ENCODE results near the gene ANKS6.

The ANKS6 gene

DNA sequence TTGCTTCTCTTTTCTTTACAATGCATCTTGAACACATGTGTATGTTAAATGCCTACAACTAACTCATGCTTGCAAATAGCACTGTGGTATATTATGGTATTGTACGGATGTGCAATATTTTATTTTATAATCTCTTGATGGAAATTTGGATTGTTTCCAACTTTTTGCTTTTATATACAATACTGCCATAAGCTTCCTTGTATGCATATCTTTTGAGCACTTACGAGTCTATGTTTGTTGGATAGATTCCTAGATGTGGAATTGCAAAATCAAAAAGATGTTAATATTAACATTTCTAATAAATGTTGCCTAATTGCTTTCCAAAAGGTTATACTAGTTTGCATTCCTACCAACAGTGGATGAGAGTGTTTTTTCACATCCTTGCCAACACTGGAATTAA, 7.7 kb upstream of the ANKS6 start:
- H3K27ac ChIP-seq (ENCODE audit: low read depth, low read length): no peak overlapping the region
- H3K27me3 ChIP-seq (ENCODE audit: control insufficient read depth, low read length): peaks cover 38% of the 10 kb centered on the region
- H3K4me3 ChIP-seq (ENCODE audit: low read length): no peak overlapping the region
- H3K36me3 ChIP-seq (ENCODE audit: control insufficient read depth, low read length): no peaks in the 10 kb centered on the region
- H3K9me2 ChIP-seq (replicated peaks; ENCODE audit: control insufficient read depth, low read length): no peaks in the 10 kb centered on the region
- H3K4me2 ChIP-seq (ENCODE audit: low read length): no peak overlapping the region
- no peaks in the 10 kb centered on the region; the same call in 1 of the 2 replicates for H3K9me3 ChIP-seq (ENCODE audit: control insufficient read depth, insufficient read depth, low read length)
- H3K4me1 ChIP-seq (ENCODE audit: control insufficient read depth, low read length): peaks cover 17% of the 10 kb centered on the region
- H4K20me1 ChIP-seq (ENCODE audit: control insufficient read depth, insufficient read depth, low read depth, low read length): no peaks in the 10 kb centered on the region
- TF ChIP-seq, protein P1, sequence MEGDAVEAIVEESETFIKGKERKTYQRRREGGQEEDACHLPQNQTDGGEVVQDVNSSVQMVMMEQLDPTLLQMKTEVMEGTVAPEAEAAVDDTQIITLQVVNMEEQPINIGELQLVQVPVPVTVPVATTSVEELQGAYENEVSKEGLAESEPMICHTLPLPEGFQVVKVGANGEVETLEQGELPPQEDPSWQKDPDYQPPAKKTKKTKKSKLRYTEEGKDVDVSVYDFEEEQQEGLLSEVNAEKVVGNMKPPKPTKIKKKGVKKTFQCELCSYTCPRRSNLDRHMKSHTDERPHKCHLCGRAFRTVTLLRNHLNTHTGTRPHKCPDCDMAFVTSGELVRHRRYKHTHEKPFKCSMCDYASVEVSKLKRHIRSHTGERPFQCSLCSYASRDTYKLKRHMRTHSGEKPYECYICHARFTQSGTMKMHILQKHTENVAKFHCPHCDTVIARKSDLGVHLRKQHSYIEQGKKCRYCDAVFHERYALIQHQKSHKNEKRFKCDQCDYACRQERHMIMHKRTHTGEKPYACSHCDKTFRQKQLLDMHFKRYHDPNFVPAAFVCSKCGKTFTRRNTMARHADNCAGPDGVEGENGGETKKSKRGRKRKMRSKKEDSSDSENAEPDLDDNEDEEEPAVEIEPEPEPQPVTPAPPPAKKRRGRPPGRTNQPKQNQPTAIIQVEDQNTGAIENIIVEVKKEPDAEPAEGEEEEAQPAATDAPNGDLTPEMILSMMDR (IDR thresholded peaks at IDR 0.05; ENCODE audit: low read depth, low read length, poor library complexity, severe bottlenecking): no peak
- no peak for TF ChIP-seq EZH2phosphoT487 (IDR thresholded peaks at IDR 0.05; ENCODE audit: borderline replicate concordance, low read length)
- H3F3A ChIP-seq (ENCODE audit: control insufficient read depth, insufficient read depth): no peaks in the 10 kb centered on the region
- H3K79me2 ChIP-seq (ENCODE audit: control insufficient read depth, low read length): no peaks in the 10 kb centered on the region

DNA sequence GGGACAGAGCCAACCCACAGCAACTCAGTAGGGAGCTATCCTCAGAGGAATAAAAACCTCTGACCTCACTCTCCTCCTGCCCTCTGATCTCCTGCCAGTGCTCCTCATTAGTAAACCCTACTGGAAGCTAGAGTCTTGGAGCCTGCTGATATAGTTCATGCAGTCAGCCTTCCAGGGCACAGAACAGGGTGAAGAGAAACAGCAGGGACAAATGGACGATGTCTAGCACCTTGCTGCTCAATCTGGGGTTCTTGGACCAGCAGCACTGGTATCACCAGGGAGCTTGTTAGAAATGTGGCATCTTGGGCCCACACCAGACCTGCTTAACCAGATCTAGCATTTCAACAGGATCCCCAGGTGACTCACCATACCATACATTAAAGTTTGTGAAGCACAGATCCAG, 5.6 kb upstream of the ANKS6 start:
- H3K36me3 ChIP-seq (ENCODE audit: control insufficient read depth, low read length): no peaks in the 10 kb centered on the region
- H3K27ac ChIP-seq (ENCODE audit: low read depth, low read length): no peak overlapping the region
- H3K79me2 ChIP-seq (ENCODE audit: control insufficient read depth, low read length): no peaks in the 10 kb centered on the region
- peaks cover 4% of the 10 kb centered on the region for H3K4me1 ChIP-seq (ENCODE audit: control insufficient read depth, low read length)
- no peak overlapping the region for H3K4me2 ChIP-seq (ENCODE audit: low read length)
- no peak overlapping the region for H3K4me3 ChIP-seq (ENCODE audit: low read length)
- H3K9me3 ChIP-seq (ENCODE audit: control insufficient read depth, insufficient read depth, low read length): peaks cover 6% of the 10 kb centered on the region
- peaks cover 23% of the 10 kb centered on the region for H3K27me3 ChIP-seq (ENCODE audit: control insufficient read depth, low read length)
- H3F3A ChIP-seq (ENCODE audit: control insufficient read depth, insufficient read depth): no peaks in the 10 kb centered on the region
- no peak for TF ChIP-seq EZH2phosphoT487 (IDR thresholded peaks at IDR 0.05; ENCODE audit: borderline replicate concordance, low read length)
- TF ChIP-seq, protein P1 (IDR thresholded peaks at IDR 0.05; ENCODE audit: low read depth, low read length, poor library complexity, severe bottlenecking): no peak
- H3K9me2 ChIP-seq (replicated peaks; ENCODE audit: control insufficient read depth, low read length): no peaks in the 10 kb centered on the region
- H4K20me1 ChIP-seq (ENCODE audit: control insufficient read depth, insufficient read depth, low read depth, low read length): no peaks in the 10 kb centered on the region

DNA sequence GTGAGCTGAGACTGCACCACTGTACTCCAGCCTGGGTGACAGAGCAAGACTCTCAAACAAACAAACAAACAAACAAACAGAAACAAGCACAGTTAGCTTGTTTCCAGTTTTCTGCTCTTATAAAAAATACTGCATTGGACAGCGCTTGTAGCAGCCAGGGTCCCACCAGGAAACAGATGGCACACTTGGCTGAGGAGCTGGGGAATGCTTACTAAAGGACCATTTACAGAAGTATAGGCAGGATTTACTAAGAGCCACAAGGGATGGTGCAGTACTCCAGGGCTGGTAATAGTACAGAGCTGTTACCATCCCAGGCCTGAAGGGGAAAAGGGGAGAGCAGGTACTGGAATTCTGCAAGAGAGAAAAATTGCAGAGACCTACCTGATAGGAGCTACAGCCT, 5.2 kb upstream of the ANKS6 start:
- Histone ChIP-seq H3K27ac (ENCODE audit: low read depth, low read length) (no peak overlapping the region), H3K27me3 (ENCODE audit: control insufficient read depth, low read length) (peaks cover 21% of the 10 kb centered on the region), H3K36me3 (ENCODE audit: control insufficient read depth, low read length) (no peaks in the 10 kb centered on the region), H4K20me1 (ENCODE audit: control insufficient read depth, insufficient read depth, low read depth, low read length) (no peaks in the 10 kb centered on the region), H3K79me2 (ENCODE audit: control insufficient read depth, low read length) (no peaks in the 10 kb centered on the region), H3K4me1 (ENCODE audit: control insufficient read depth, low read length) (peaks cover 6% of the 10 kb centered on the region), H3K9me3 (ENCODE audit: control insufficient read depth, insufficient read depth, low read length) (peaks cover 6% of the 10 kb centered on the region), H3K4me2 (ENCODE audit: low read length) (no peak overlapping the region), H3K4me3 (ENCODE audit: low read length) (no peak overlapping the region), H3F3A (ENCODE audit: control insufficient read depth, insufficient read depth) (no peaks in the 10 kb centered on the region), H3K9me2 (replicated peaks; ENCODE audit: control insufficient read depth, low read length) (no peaks in the 10 kb centered on the region)
- TF ChIP-seq, protein P1 (IDR thresholded peaks at IDR 0.05; ENCODE audit: low read depth, low read length, poor library complexity, severe bottlenecking): no peak
- no peak for TF ChIP-seq EZH2phosphoT487 (IDR thresholded peaks at IDR 0.05; ENCODE audit: borderline replicate concordance, low read length)
